ENCODE data around the gene TTC9. TPM values are rescaled to one million over a fixed set of nuclear protein-coding genes. Genes with fewer than 3 reads are reported as not detected.

TTC9 gene
- total and polyA plus RNA-seq, 9 of the 15 experiments (the other 6 are each of a cell fraction or from before 2014, with no cell fraction given), result 0.07 TPM; not detected in 8

DNA sequence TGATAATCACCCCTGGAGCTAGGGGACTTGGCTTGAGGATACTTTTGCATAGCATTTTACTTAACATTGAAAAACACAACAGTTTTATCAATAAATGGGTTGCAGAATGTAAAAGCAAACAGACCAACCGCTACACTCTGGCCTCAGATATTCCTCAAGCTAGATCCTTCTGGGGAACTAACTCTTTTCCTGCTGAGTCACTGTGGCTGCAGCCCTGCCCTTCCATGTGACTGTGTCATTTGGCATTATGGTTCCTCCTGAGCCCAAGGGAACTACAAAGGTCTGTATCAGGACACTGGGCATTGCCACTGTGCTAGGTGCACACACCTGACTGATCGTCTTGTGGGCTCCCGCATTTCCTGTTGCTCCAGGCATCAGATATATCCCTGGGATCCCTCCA is 56.6 kb downstream of the TTC9 start (continued):
- TF ChIP-seq COPS2 (conservative IDR thresholded peaks at IDR 0.05) (no peak), MIER1 (IDR thresholded peaks at IDR 0.05; ENCODE audit: low read depth) (no peak), TCF7 (IDR thresholded peaks at IDR 0.05; ENCODE audit: borderline replicate concordance) (no peak), GTF2E2 (tag; IDR thresholded peaks at IDR 0.05) (no peak), SIN3A (IDR thresholded peaks at IDR 0.05; ENCODE audit: borderline replicate concordance in 2 of 2, control insufficient read depth in 1 of 2, low read depth in 2 of 2, low read length in 2 of 2) (no peak), U2AF2 (optimal IDR thresholded peaks at IDR 0.05; ENCODE audit: low read depth, low read length) (no peak), ZNF316 (IDR thresholded peaks at IDR 0.05) (peak; percentile 94), PTRF (tag; IDR thresholded peaks at IDR 0.05) (no peak), ZFP1 (CRISPR knock-in tag; IDR thresholded peaks at IDR 0.05) (no peak), POLR2A (conservative IDR thresholded peaks at IDR 0.05) (no peak), NELFE (IDR thresholded peaks at IDR 0.05; ENCODE audit: insufficient read depth, insufficient read length) (no peak), THRAP3 (IDR thresholded peaks at IDR 0.05; ENCODE audit: borderline replicate concordance) (no peak), OTX1 (CRISPR knock-in tag; IDR thresholded peaks at IDR 0.05) (no peak), ATF7 (IDR thresholded peaks at IDR 0.05) (no peak), SRSF9 (IDR thresholded peaks at IDR 0.05; ENCODE audit: borderline replicate concordance, low read depth, low read length) (no peak), ETS2 (tag; IDR thresholded peaks at IDR 0.05; ENCODE audit: borderline replicate concordance, poor library complexity, severe bottlenecking) (no peak), L3MBTL2 (IDR thresholded peaks at IDR 0.05) (peak; percentile 71), ZNF133 (CRISPR knock-in tag; IDR thresholded peaks at IDR 0.05) (no peak)
- TF ChIP-seq, protein P1, sequence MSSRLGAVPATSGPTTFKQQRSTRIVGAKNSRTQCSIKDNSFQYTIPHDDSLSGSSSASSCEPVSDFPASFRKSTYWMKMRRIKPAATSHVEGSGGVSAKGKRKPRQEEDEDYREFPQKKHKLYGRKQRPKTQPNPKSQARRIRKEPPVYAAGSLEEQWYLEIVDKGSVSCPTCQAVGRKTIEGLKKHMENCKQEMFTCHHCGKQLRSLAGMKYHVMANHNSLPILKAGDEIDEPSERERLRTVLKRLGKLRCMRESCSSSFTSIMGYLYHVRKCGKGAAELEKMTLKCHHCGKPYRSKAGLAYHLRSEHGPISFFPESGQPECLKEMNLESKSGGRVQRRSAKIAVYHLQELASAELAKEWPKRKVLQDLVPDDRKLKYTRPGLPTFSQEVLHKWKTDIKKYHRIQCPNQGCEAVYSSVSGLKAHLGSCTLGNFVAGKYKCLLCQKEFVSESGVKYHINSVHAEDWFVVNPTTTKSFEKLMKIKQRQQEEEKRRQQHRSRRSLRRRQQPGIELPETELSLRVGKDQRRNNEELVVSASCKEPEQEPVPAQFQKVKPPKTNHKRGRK (tag; IDR thresholded peaks at IDR 0.05), result no peak
- TF ChIP-seq, protein P2, sequence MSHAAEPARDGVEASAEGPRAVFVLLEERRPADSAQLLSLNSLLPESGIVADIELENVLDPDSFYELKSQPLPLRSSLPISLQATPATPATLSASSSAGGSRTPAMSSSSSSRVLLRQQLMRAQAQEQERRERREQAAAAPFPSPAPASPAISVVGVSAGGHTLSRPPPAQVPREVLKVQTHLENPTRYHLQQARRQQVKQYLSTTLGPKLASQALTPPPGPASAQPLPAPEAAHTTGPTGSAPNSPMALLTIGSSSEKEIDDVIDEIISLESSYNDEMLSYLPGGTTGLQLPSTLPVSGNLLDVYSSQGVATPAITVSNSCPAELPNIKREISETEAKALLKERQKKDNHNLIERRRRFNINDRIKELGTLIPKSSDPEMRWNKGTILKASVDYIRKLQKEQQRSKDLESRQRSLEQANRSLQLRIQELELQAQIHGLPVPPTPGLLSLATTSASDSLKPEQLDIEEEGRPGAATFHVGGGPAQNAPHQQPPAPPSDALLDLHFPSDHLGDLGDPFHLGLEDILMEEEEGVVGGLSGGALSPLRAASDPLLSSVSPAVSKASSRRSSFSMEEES (CRISPR knock-in tag; IDR thresholded peaks at IDR 0.05), result no peak
- TF ChIP-seq, protein P3, sequence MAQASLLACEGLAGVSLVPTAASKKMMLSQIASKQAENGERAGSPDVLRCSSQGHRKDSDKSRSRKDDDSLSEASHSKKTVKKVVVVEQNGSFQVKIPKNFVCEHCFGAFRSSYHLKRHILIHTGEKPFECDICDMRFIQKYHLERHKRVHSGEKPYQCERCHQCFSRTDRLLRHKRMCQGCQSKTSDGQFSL (CRISPR knock-in tag; IDR thresholded peaks at IDR 0.05), result no peak
- TF ChIP-seq, protein P3 (tag; IDR thresholded peaks at IDR 0.05), result no peak
- TF ChIP-seq, protein P4, sequence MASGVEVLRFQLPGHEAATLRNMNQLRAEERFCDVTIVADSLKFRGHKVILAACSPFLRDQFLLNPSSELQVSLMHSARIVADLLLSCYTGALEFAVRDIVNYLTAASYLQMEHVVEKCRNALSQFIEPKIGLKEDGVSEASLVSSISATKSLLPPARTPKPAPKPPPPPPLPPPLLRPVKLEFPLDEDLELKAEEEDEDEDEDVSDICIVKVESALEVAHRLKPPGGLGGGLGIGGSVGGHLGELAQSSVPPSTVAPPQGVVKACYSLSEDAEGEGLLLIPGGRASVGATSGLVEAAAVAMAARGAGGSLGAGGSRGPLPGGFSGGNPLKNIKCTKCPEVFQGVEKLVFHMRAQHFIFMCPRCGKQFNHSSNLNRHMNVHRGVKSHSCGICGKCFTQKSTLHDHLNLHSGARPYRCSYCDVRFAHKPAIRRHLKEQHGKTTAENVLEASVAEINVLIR (CRISPR knock-in tag; IDR thresholded peaks at IDR 0.05), result no peak
- TF ChIP-seq, protein P5, sequence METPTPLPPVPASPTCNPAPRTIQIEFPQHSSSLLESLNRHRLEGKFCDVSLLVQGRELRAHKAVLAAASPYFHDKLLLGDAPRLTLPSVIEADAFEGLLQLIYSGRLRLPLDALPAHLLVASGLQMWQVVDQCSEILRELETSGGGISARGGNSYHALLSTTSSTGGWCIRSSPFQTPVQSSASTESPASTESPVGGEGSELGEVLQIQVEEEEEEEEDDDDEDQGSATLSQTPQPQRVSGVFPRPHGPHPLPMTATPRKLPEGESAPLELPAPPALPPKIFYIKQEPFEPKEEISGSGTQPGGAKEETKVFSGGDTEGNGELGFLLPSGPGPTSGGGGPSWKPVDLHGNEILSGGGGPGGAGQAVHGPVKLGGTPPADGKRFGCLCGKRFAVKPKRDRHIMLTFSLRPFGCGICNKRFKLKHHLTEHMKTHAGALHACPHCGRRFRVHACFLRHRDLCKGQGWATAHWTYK (CRISPR knock-in tag; IDR thresholded peaks at IDR 0.05), result no peak
